ENCODE results near the gene FLYWCH2.

- TF ChIP-seq TAF1 (IDR thresholded peaks at IDR 0.05; ENCODE audit: borderline replicate concordance, insufficient read depth, low read length) (no peak), POLR2AphosphoS5 (IDR thresholded peaks at IDR 0.05; ENCODE audit: low read depth, low read length) (no peak), SIN3A (IDR thresholded peaks at IDR 0.05; ENCODE audit: borderline replicate concordance, insufficient read depth, low read length) (no peak)
Observed at GRCh38 chr16:2942045-2942444, 59.0 kb downstream of the FLYWCH2 start.

All from PFSK-1 (cell line).